Kidney (tissue), 14 donors: ENCODE data around the gene TMEM178B. TPM values are rescaled to one million over a fixed set of nuclear protein-coding genes. Genes with fewer than 3 reads are reported as not detected.

Experiments
- DNase-seq, 5 donors: peaks; one replicate each; pipeline ENCODE4 v3.0.0-alpha.2; 2013 to 2020
- FAIRE-seq: peaks from 2 replicates; lab custom pipeline; 2012; peaks lifted over from hg19 to GRCh38; lab: Jason Lieb, UNC
- H3K27ac ChIP-seq, 2 donors: one replicate each; pipeline ENCODE4 v1.7.0; 2013; ENCODE audit warnings: low read depth in 2 of 2, low read length in 2 of 2, inconsistent platforms in 1 of 2
- H3K27me3 ChIP-seq: one replicate; pipeline ENCODE4 v1.7.1; 2013; ENCODE audit warnings: low read length, inconsistent platforms; ENCODE audit not compliant: control insufficient read depth, insufficient read depth
- H3K36me3 ChIP-seq, 3 donors: one replicate each; pipeline versions ENCODE4 v1.7.0 to v1.7.1; 2013; ENCODE audit warnings: low read length in 3 of 3, control low read depth in 1 of 3, inconsistent platforms in 1 of 3; ENCODE audit not compliant: insufficient read depth in 3 of 3, control insufficient read depth in 2 of 3
- H3K4me1 ChIP-seq, 3 donors: one replicate each; pipeline versions ENCODE4 v1.7.0 to v1.7.1; 2013; ENCODE audit warnings: low read length in 3 of 3, inconsistent platforms in 1 of 3, low read depth in 1 of 3; ENCODE audit not compliant: control insufficient read depth in 2 of 3, insufficient read depth in 2 of 3
- H3K4me3 ChIP-seq, 3 donors: one replicate each; pipeline versions ENCODE4 v1.7.0 to v1.8.1; 2013; ENCODE audit warnings: low read length in 3 of 3, control low read depth in 1 of 3, inconsistent platforms in 1 of 3
- H3K9ac ChIP-seq, 3 donors: one replicate each; pipeline versions ENCODE4 v1.7.0 to v1.7.1; 2013; ENCODE audit warnings: low read length in 3 of 3, control low read depth in 1 of 3, inconsistent platforms in 1 of 3
- H3K9me3 ChIP-seq, 3 donors: one replicate each; pipeline versions ENCODE4 v1.7.0 to v1.7.1; 2013; ENCODE audit warnings: low read length in 3 of 3, control low read depth in 1 of 3, inconsistent platforms in 1 of 3; ENCODE audit not compliant: control insufficient read depth in 2 of 3, insufficient read depth in 1 of 3
- intact Hi-C: fragments of 100-400 bp; cut with DNase I; formaldehyde crosslinking; loops from one replicate; pipeline ENCODE4 v1.11.1; 2022
- polyA plus RNA-seq: library from polyadenylated mRNA; stranded (reverse); fragments of 350-450 nt; fragmentation: Illumina TruSeq; extraction: RNeasy Lipid Tissue Mini Kit (QIAGEN cat#74804); gene quantifications from one replicate; pipeline ENCODE4 v1.2.3, GENCODE V29; 2014; ENCODE audit warnings: low read depth, low replicate concordance; ENCODE audit not compliant: insufficient read depth
- total RNA-seq: library from RNA; stranded (reverse); fragmentation: NEBNext Ultra II Directional; extraction: Animal tissue kit (Norgen Biotek cat#: 25700); gene quantifications from one replicate; pipeline ENCODE4 v1.2.1, GENCODE V29; 2021
- TF ChIP-seq, protein P1 (sequence below): IDR thresholded peaks from 3 replicates; pipeline ENCODE4 v1.5.1; 2012; ENCODE audit warnings: mild to moderate bottlenecking, moderate library complexity, borderline replicate concordance; ENCODE audit not compliant: insufficient read depth; ENCODE audit errors: extremely low read depth
- donor health status: control.
- donor health status: control.
- donor health status: control.
- donor health status: control.
- donor health status: control.
- donor health status: DM: yes; HTN: yes; CAD: no.
- donor health status: Normal renal cell carcinoma (clear cell type).

TMEM178B gene
- total and polyA plus RNA-seq, 2 donors from 2014 or later: 0.58 to 20.0 TPM

DNA sequence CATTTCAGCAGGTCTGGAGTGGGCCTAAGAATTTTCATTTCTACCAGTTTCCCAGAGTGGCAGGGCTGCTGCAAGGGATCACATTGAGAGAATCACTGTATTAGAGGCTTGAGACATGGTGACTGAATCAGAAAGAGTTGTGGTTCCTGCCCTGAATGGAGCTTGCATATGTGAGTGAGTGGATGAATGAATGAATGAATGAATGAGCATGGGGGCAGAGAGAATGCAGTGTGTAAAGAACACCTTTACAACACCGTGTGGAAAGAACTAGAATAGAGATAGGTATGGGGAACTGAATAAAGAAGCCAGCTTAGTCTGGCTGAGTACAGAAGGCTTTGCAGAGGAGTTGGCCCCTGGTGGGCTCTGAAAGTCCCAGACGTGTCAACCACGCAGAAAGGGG is 334.6 kb downstream of the TMEM178B start:
- intact Hi-C loops: no loop called here
- H3K36me3 ChIP-seq: no peaks in the 10 kb centered on the region
- FAIRE-seq (no peak), DNase-seq (no peak)
- H3K27me3 ChIP-seq: no peaks in the 10 kb centered on the region
- H3K9ac ChIP-seq: no peak overlapping the region
- no peaks in the 10 kb centered on the region for H3K4me1 ChIP-seq
- TF ChIP-seq, protein P1, sequence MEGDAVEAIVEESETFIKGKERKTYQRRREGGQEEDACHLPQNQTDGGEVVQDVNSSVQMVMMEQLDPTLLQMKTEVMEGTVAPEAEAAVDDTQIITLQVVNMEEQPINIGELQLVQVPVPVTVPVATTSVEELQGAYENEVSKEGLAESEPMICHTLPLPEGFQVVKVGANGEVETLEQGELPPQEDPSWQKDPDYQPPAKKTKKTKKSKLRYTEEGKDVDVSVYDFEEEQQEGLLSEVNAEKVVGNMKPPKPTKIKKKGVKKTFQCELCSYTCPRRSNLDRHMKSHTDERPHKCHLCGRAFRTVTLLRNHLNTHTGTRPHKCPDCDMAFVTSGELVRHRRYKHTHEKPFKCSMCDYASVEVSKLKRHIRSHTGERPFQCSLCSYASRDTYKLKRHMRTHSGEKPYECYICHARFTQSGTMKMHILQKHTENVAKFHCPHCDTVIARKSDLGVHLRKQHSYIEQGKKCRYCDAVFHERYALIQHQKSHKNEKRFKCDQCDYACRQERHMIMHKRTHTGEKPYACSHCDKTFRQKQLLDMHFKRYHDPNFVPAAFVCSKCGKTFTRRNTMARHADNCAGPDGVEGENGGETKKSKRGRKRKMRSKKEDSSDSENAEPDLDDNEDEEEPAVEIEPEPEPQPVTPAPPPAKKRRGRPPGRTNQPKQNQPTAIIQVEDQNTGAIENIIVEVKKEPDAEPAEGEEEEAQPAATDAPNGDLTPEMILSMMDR: no peak
- H3K9me3 ChIP-seq: no peaks in the 10 kb centered on the region
- no peak overlapping the region for H3K27ac ChIP-seq
- H3K4me3 ChIP-seq: no peak overlapping the region

DNA sequence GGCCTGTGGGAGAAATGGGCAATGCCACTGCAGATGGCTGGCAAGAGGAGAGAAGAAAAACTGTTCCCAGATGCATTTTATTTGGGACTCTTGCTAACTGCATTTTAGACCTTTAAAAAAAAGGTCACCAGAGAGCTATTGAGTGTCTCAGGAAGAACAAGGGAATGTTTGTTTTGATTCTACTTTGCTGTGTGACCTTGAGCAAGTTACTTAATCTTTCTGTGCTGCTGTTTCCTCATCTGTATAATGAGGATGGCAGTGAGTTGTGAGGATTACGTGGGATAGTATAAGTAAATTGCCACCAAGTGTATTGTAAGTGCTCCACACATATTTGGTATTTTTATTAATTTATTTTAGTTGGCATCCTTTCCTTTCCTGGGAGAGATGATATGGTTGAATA is 335.4 kb downstream of the TMEM178B start:
- no peak for DNase-seq
- Histone ChIP-seq H3K9ac (no peak overlapping the region), H3K27me3 (no peaks in the 10 kb centered on the region), H3K9me3 (no peaks in the 10 kb centered on the region), H3K27ac (no peak overlapping the region), H3K4me1 (no peaks in the 10 kb centered on the region), H3K4me3 (no peak overlapping the region), H3K36me3 (no peaks in the 10 kb centered on the region)
- no peak for FAIRE-seq
- intact Hi-C loops: no loop called here
- TF ChIP-seq, protein P1: no peak

DNA sequence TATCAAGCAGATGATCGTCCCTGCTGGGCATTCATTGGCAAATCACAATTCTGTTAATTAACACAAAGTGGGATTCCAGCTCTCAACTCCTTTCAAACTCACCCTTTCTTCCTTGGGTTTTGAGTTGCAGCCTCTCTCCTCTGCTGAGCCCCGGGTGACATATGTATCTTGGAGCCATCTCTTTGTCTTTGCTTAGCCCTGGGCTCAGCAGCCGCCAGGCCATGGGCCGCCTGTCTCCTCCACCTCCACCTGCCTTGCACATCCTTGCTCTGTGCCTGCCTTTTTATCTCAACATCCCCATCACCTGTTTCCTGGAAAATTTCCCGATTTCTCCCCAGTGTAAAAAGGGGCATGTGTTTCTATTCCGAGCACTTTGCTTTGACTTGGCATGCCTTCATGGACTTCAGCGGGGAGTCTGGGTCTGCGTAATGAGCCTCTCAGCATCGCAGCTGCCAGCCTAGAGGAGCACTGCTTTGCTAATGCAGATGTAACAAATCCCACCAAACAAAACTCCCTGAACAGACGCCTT is 336.0 kb downstream of the TMEM178B start:
- H3K9ac ChIP-seq: no peak overlapping the region
- TF ChIP-seq, protein P1: no peak
- H3K4me3 ChIP-seq: no peak overlapping the region
- no peaks in the 10 kb centered on the region for H3K4me1 ChIP-seq
- DNase-seq (no peak), FAIRE-seq (no peak)
- H3K27me3 ChIP-seq: no peaks in the 10 kb centered on the region
- no peaks in the 10 kb centered on the region for H3K36me3 ChIP-seq
- no peak overlapping the region for H3K27ac ChIP-seq
- intact Hi-C loops: no loop called here
- no peaks in the 10 kb centered on the region for H3K9me3 ChIP-seq
